ENCODE data around the gene PAH. TPM values are rescaled to one million over a fixed set of nuclear protein-coding genes. Genes with fewer than 3 reads are reported as not detected.

PAH gene
- total RNA-seq, 1 donor from 2014 or later, result not detected

- DNase-seq (ENCODE audit: extremely low spot score in 2 of 2), result no peak
- no peaks in the 10 kb centered on the region for H3K9me3 ChIP-seq
These were observed 37.8 kb downstream of the PAH start for GRCh38 chr12:102879144-102879763.

GRCh38 chr12:102876883-102877282 lies 40.2 kb downstream of the PAH start:
- Histone ChIP-seq H3K9me3 (no peaks in the 10 kb centered on the region), H3K36me3 (no peaks in the 10 kb centered on the region), H3K4me3 (no peak overlapping the region), H3K4me1 (peaks cover 6% of the 10 kb centered on the region), H3K27me3 (no peaks in the 10 kb centered on the region), H3K27ac (no peak overlapping the region)
- intact Hi-C loops (cut with DNase I), result no loop called here
- TF ChIP-seq POLR2AphosphoS5 (IDR thresholded peaks at IDR 0.05; ENCODE audit: insufficient read depth in 1 of 2, low read depth in 1 of 2) (no peak), POLR2A (IDR thresholded peaks at IDR 0.05) (no peak)
- no peak for DNase-seq (ENCODE audit: extremely low spot score in 2 of 2)

More at GRCh38 chr12:102879144-102879763, 37.8 kb downstream of the PAH start:
- H3K4me3 ChIP-seq, result no peak overlapping the region
- TF ChIP-seq POLR2AphosphoS5 (IDR thresholded peaks at IDR 0.05; ENCODE audit: insufficient read depth in 1 of 2, low read depth in 1 of 2), result no peak
- H3K36me3 ChIP-seq, result no peaks in the 10 kb centered on the region
- H3K27me3 ChIP-seq, result no peaks in the 10 kb centered on the region
- intact Hi-C loops (cut with DNase I), result no loop called here
- peaks cover 6% of the 10 kb centered on the region for H3K4me1 ChIP-seq
- no peak overlapping the region for H3K27ac ChIP-seq

GRCh38 chr12:102874819-102875218 lies 42.2 kb downstream of the PAH start:
- intact Hi-C loops (cut with DNase I), result no loop called here
- peaks cover 6% of the 10 kb centered on the region for H3K4me1 ChIP-seq
- DNase-seq (ENCODE audit: extremely low spot score in 2 of 2), result no peak
- H3K27me3 ChIP-seq, result no peaks in the 10 kb centered on the region
- no peak overlapping the region for H3K4me3 ChIP-seq
- H3K9me3 ChIP-seq, result no peaks in the 10 kb centered on the region
- H3K36me3 ChIP-seq, result no peaks in the 10 kb centered on the region
- no peak overlapping the region for H3K27ac ChIP-seq
- TF ChIP-seq CTCF (IDR thresholded peaks at IDR 0.05) (no peak), POLR2A (IDR thresholded peaks at IDR 0.05) (no peak), POLR2AphosphoS5 (IDR thresholded peaks at IDR 0.05; ENCODE audit: insufficient read depth in 1 of 2, low read depth in 1 of 2) (no peak)

- Histone ChIP-seq H3K36me3 (no peaks in the 10 kb centered on the region), H3K27me3 (no peaks in the 10 kb centered on the region), H3K4me3 (no peak overlapping the region), H3K27ac (no peak overlapping the region), H3K4me1 (no peaks in the 10 kb centered on the region), H3K9me3 (no peaks in the 10 kb centered on the region)
- no peak for TF ChIP-seq CTCF (IDR thresholded peaks at IDR 0.05)
- TF ChIP-seq POLR2A (IDR thresholded peaks at IDR 0.05), result no peak
- TF ChIP-seq POLR2AphosphoS5 (IDR thresholded peaks at IDR 0.05; ENCODE audit: insufficient read depth in 1 of 2, low read depth in 1 of 2), result no peak
- intact Hi-C loops (cut with DNase I), result no loop called here
- no peak for DNase-seq (ENCODE audit: extremely low spot score in 2 of 2)
These were observed 44.0 kb downstream of the PAH start for GRCh38 chr12:102873077-102873476.

- intact Hi-C loops (cut with DNase I), result no loop called here
- Histone ChIP-seq H3K27me3 (no peaks in the 10 kb centered on the region), H3K9me3 (no peaks in the 10 kb centered on the region)
These were observed 46.0 kb downstream of the PAH start for GRCh38 chr12:102871014-102871413.

More at GRCh38 chr12:102871014-102871413, 46.0 kb downstream of the PAH start:
- Histone ChIP-seq H3K36me3 (no peaks in the 10 kb centered on the region), H3K4me1 (no peaks in the 10 kb centered on the region), H3K4me3 (no peak overlapping the region), H3K27ac (no peak overlapping the region)
- no peak for DNase-seq (ENCODE audit: extremely low spot score in 2 of 2)
- no peak for TF ChIP-seq CTCF (IDR thresholded peaks at IDR 0.05)
- TF ChIP-seq POLR2AphosphoS5 (IDR thresholded peaks at IDR 0.05; ENCODE audit: insufficient read depth in 1 of 2, low read depth in 1 of 2), result no peak
- TF ChIP-seq POLR2A (IDR thresholded peaks at IDR 0.05), result no peak
